DND-41 (cell line): ENCODE data around the gene TENT5C.

Experiments used
- ATAC-seq: fragments of 200-7000 bp; cut with Tn5 transposase; 3 replicates; pipeline ENCODE4 v1.9.1; 2021; ENCODE audit warnings: low read depth; ENCODE audit not compliant: insufficient read depth
- DNase-seq: peaks from one replicate; pipeline ENCODE4 v3.0.0-alpha.2; 2020
- H2AFZ ChIP-seq: 2 replicates; pipeline ENCODE4 v1.6.0; 2012; ENCODE audit warnings: low read depth, low read length
- H3K27ac ChIP-seq: 2 replicates; pipeline ENCODE4 v1.5.1; 2012; ENCODE audit warnings: low read length, inconsistent platforms
- H3K27me3 ChIP-seq: fragments of 200-600 bp; sonication (generic); 2 replicates; pipeline ENCODE4 v1.6.0; 2012; ENCODE audit warnings: low read length, mild to moderate bottlenecking, inconsistent platforms; ENCODE audit not compliant: insufficient read depth, poor library complexity
- H3K36me3 ChIP-seq: 2 replicates; pipeline ENCODE4 v1.5.1; 2012; ENCODE audit warnings: low read length, inconsistent platforms; ENCODE audit not compliant: insufficient read depth
- H3K4me1 ChIP-seq: 2 replicates; pipeline ENCODE4 v1.5.1; 2012; ENCODE audit warnings: mild to moderate bottlenecking, low read length; ENCODE audit not compliant: insufficient read depth
- H3K4me2 ChIP-seq: 2 replicates; pipeline ENCODE4 v1.6.0; 2012; ENCODE audit warnings: mild to moderate bottlenecking, moderate library complexity, low read length, inconsistent platforms; ENCODE audit not compliant: insufficient read depth
- H3K4me3 ChIP-seq, 2 experiments: fragments of 200-600 bp in 1 of 2; shearing (Covaris generic) in 1 of 2; 2 replicates each; pipeline ENCODE4 v1.5.1; 2012 to 2016; ENCODE audit warnings: inconsistent platforms in 2 of 2, low read length in 2 of 2, mild to moderate bottlenecking in 2 of 2, low read depth in 1 of 2, moderate library complexity in 1 of 2
- H3K79me2 ChIP-seq: 2 replicates; pipeline ENCODE4 v1.6.0; 2012; ENCODE audit warnings: low read length, inconsistent platforms; ENCODE audit not compliant: insufficient read depth
- H3K9ac ChIP-seq: 2 replicates; pipeline ENCODE4 v1.6.0; 2012; ENCODE audit warnings: low read depth, mild to moderate bottlenecking, inconsistent platforms, low read length, moderate library complexity
- H3K9me3 ChIP-seq: 2 replicates; pipeline ENCODE4 v1.5.1; 2012; ENCODE audit warnings: low read length, moderate library complexity, mild to moderate bottlenecking, inconsistent platforms; ENCODE audit not compliant: insufficient read depth, severe bottlenecking
- H4K20me1 ChIP-seq: 2 replicates; pipeline ENCODE4 v1.6.0; 2012; ENCODE audit warnings: low read length; ENCODE audit not compliant: insufficient read depth
- CTCF ChIP-seq: IDR thresholded peaks from 2 replicates; pipeline ENCODE4 v1.5.1; 2012; ENCODE audit warnings: borderline replicate concordance, low read length, moderate library complexity, mild to moderate bottlenecking; ENCODE audit not compliant: poor library complexity, severe bottlenecking; ENCODE audit errors: extremely low read depth
- EZH2 ChIP-seq: IDR thresholded peaks from 3 replicates; pipeline ENCODE4 v1.6.1; 2012; ENCODE audit warnings: borderline replicate concordance, low read depth, mild to moderate bottlenecking, moderate library complexity, low read length, inconsistent platforms; ENCODE audit not compliant: severe bottlenecking

The TENT5C gene

DNA sequence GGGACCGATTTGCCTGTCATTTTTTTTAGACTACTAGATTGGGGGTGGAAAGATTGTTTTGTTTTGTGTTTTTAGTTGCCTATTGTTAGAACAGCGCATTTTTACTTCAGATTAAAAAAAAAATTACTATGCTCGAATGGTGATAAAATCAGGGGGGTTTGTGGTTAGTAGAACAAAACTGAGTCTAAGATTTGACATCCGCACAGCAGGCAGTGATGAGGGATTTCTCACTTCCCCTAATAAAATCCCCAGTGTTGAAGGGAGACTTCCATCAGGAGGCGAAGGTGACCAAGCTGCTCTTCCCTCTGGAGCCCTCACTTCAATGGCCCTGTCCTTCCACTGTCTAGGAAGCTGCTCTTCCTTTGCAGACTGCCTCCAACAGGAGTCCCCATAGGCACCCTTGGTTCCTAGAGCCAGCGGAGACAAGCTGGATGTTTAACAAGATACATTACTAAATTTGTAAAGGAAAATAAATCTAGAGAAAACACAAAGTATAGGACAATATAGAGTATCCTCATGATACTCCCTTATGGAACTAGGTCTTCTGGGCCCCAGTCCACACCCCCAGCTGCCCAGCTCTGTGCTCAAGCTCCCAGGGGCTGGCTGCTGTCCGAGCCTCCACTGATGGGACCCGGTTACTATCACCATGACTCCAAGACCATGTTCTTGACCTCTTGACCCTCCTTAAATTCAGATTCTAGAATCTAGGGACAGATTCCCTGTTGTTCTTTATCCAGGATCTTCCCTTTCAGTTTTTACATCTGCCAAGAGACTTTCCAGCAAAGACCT is 31.0 kb downstream of the TENT5C start:
- Histone ChIP-seq H3K79me2 (no peaks in the 10 kb centered on the region), H3K9ac (no peak overlapping the region), H3K27me3 (no peaks in the 10 kb centered on the region), H3K27ac (no peak overlapping the region), H3K4me1 (peaks cover 8% of the 10 kb centered on the region), H3K4me2 (no peak overlapping the region), H2AFZ (no peak overlapping the region), H3K36me3 (no peaks in the 10 kb centered on the region), H4K20me1 (peaks cover 18% of the 10 kb centered on the region), H3K4me3 (no peak overlapping the region), H3K9me3 (no peaks in the 10 kb centered on the region)
- ATAC-seq, result peak; percentile 23; the same call in 1 of the 3 replicates
- TF ChIP-seq EZH2 (no peak), CTCF (no peak)
- DNase-seq, result no peak

- H3K27ac ChIP-seq, result no peak overlapping the region
- no peaks in the 10 kb centered on the region for H3K9me3 ChIP-seq
- no peaks in the 10 kb centered on the region for H3K36me3 ChIP-seq
- no peak overlapping the region for H3K4me3 ChIP-seq
- no peak overlapping the region for H3K4me2 ChIP-seq
- H2AFZ ChIP-seq, result no peak overlapping the region
- TF ChIP-seq EZH2 (no peak), CTCF (no peak)
- DNase-seq, result no peak
- peaks cover 13% of the 10 kb centered on the region for H3K4me1 ChIP-seq
- peaks cover 12% of the 10 kb centered on the region; the same call in 1 of the 2 replicates for H4K20me1 ChIP-seq
- ATAC-seq, result no peak
- no peak overlapping the region for H3K9ac ChIP-seq
- H3K79me2 ChIP-seq, result no peaks in the 10 kb centered on the region
- no peaks in the 10 kb centered on the region for H3K27me3 ChIP-seq
These were observed 32.3 kb downstream of the TENT5C start for GRCh38 chr1:117638141-117638540.

- ATAC-seq (no peak), DNase-seq (no peak)
- no peak overlapping the region for H3K27ac ChIP-seq
- H3K9me3 ChIP-seq, result no peaks in the 10 kb centered on the region
- no peaks in the 10 kb centered on the region for H3K36me3 ChIP-seq
- no peak overlapping the region for H3K9ac ChIP-seq
- H3K4me3 ChIP-seq, result no peak overlapping the region
- TF ChIP-seq CTCF, result no peak
- TF ChIP-seq EZH2, result no peak
- H3K79me2 ChIP-seq, result no peaks in the 10 kb centered on the region
- H3K4me1 ChIP-seq, result peaks cover 17% of the 10 kb centered on the region
- H3K4me2 ChIP-seq, result no peak overlapping the region
- peaks cover 12% of the 10 kb centered on the region; the same call in 1 of the 2 replicates for H4K20me1 ChIP-seq
- H2AFZ ChIP-seq, result no peak overlapping the region
- H3K27me3 ChIP-seq, result no peaks in the 10 kb centered on the region
These were observed 32.9 kb downstream of the TENT5C start for GRCh38 chr1:117638759-117639158.
